Ovary (tissue), 3 donors: Measurements from ENCODE around the gene DIP2C.

Experiments
- EP300 ChIP-seq: sonication (generic); formaldehyde crosslinking; IDR thresholded peaks from one replicate; pipeline ENCODE4 v1.6.1; 2017; ENCODE audit warnings: antibody characterized with exemption
- POLR2A ChIP-seq: fragments of 450-650 bp; IDR thresholded peaks from one replicate; pipeline ENCODE4 v1.6.1; 2017; ENCODE audit warnings: antibody characterized with exemption, mild to moderate bottlenecking, moderate library complexity
- TF ChIP-seq, protein P1 (sequence below), 3 donors: fragments of 450-650 bp in 2 of 3; fragments of 200-600 bp in 1 of 3; IDR thresholded peaks; one replicate each; pipeline versions ENCODE4 v1.5.1 to v1.8.0; 2016 to 2022; ENCODE audit warnings: antibody characterized with exemption in 3 of 3, mild to moderate bottlenecking in 1 of 3
- donor health status: DM: no; HTN: no; CAD: no.

DNA sequence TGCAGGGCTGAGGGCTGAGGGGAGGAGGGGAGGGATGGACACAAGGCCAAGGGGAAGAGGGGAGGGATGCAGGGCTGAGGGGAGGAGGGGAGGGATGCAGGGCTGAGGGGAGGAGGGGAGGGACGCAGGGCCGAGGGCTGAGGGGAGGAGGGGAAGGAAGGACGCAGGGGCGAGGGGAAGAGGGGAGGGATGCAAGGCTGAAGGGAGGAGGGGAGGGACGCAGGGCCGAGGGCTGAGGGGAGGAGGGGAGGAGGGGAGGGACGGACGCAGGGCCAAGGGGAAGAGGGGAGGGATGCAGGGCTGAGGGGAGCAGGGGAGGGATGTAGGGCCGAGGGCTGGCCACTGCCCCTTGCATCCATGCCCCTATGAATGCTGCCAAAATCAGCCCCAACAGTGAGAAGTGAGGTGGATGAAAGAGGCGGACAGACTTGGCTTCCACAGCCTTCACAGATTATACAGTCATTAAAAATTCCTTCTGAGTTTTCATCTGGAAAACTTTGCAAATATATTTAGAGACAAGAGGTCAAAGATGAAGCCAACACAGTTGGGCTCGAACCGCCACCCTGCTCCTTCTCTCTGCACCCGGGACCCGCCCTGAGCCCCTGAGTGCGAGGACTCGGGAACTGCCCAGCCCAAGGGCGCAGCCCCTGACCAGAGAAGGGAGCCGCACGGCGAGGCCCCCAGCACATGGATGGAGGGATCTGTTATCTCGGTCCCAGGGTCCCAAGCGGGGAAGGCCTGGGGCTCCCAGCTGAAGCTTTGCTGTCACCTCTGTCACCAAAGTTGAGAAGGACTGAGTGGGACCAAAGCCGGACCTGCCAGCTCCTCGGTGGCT lies 65.8 kb downstream of the DIP2C start:
- TF ChIP-seq, protein P1, sequence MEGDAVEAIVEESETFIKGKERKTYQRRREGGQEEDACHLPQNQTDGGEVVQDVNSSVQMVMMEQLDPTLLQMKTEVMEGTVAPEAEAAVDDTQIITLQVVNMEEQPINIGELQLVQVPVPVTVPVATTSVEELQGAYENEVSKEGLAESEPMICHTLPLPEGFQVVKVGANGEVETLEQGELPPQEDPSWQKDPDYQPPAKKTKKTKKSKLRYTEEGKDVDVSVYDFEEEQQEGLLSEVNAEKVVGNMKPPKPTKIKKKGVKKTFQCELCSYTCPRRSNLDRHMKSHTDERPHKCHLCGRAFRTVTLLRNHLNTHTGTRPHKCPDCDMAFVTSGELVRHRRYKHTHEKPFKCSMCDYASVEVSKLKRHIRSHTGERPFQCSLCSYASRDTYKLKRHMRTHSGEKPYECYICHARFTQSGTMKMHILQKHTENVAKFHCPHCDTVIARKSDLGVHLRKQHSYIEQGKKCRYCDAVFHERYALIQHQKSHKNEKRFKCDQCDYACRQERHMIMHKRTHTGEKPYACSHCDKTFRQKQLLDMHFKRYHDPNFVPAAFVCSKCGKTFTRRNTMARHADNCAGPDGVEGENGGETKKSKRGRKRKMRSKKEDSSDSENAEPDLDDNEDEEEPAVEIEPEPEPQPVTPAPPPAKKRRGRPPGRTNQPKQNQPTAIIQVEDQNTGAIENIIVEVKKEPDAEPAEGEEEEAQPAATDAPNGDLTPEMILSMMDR (IDR thresholded peaks at IDR 0.05), result no peak
- TF ChIP-seq POLR2A (no peak), EP300 (no peak)
